OCI-LY3 (cell line): ENCODE data around the gene SSX2IP.

Source experiments
- H2AFZ ChIP-seq: fragments of 200-600, 300-600 bp; shearing (Covaris generic); 2 replicates; pipeline ENCODE4 v1.6.0; 2014; ENCODE audit warnings: antibody characterized with exemption, low read depth, low read length
- H3K27ac ChIP-seq: fragments of 200-600, 300-600 bp; sonication (generic); 2 replicates; pipeline ENCODE4 v1.5.1; 2014; ENCODE audit warnings: mild to moderate bottlenecking, low read length, moderate library complexity, mixed read lengths
- H3K27me3 ChIP-seq: fragments of 200-600, 300-600 bp; sonication (generic); 2 replicates; pipeline ENCODE4 v1.6.1; 2014; ENCODE audit warnings: low read depth, low read length, mixed read lengths
- H3K36me3 ChIP-seq: fragments of 200-600, 300-600 bp; sonication (generic); replicated peaks from 2 replicates; pipeline ENCODE3; 2014; ENCODE audit warnings: low read depth, low read length, mixed read lengths
- H3K4me1 ChIP-seq: fragments of 300-600, 200-600 bp; sonication (generic); 2 replicates; pipeline ENCODE4 v1.6.1; 2014; ENCODE audit warnings: low read length, mixed read lengths
- H3K4me2 ChIP-seq: fragments of 200-600, 300-600 bp; sonication (generic); 2 replicates; pipeline ENCODE4 v1.6.1; 2014; ENCODE audit warnings: low read length, mixed read lengths
- H3K4me3 ChIP-seq: fragments of 300-600, 200-600 bp; sonication (generic); 2 replicates; pipeline ENCODE4 v1.5.1; 2014; ENCODE audit warnings: antibody characterized with exemption, mild to moderate bottlenecking, low read length, moderate library complexity
- H3K79me2 ChIP-seq: fragments of 300-600, 200-600 bp; shearing (Covaris generic); 2 replicates; pipeline ENCODE4 v1.6.1; 2014; ENCODE audit warnings: mild to moderate bottlenecking, low read length, mixed read lengths
- H3K9ac ChIP-seq: fragments of 300-600, 200-600 bp; shearing (Covaris generic); 2 replicates; pipeline ENCODE4 v1.6.0; 2014; ENCODE audit warnings: mild to moderate bottlenecking, low read length, moderate library complexity
- H3K9me3 ChIP-seq: fragments of 200-600, 300-600 bp; shearing (Covaris generic); 2 replicates; pipeline ENCODE4 v1.6.1; 2014; ENCODE audit warnings: low read length, mixed read lengths; ENCODE audit not compliant: insufficient read depth
- H4K20me1 ChIP-seq: fragments of 200-600, 300-600 bp; sonication (generic); 2 replicates; pipeline ENCODE4 v1.6.1; 2016; ENCODE audit warnings: low read length, mixed read lengths; ENCODE audit not compliant: insufficient read depth
- EZH2phosphoT487 ChIP-seq: fragments of 200-600 bp; shearing (Covaris generic); IDR thresholded peaks from 2 replicates; pipeline ENCODE4 v1.6.1; 2018; ENCODE audit warnings: antibody characterized with exemption, mixed run types, low read depth
- TF ChIP-seq, protein P1 (sequence below): fragments of 200-600, 300-600 bp; sonication (generic); IDR thresholded peaks from 2 replicates; pipeline ENCODE4 v1.5.1; 2014; ENCODE audit warnings: antibody characterized with exemption, low read length, low read depth

SSX2IP gene

DNA sequence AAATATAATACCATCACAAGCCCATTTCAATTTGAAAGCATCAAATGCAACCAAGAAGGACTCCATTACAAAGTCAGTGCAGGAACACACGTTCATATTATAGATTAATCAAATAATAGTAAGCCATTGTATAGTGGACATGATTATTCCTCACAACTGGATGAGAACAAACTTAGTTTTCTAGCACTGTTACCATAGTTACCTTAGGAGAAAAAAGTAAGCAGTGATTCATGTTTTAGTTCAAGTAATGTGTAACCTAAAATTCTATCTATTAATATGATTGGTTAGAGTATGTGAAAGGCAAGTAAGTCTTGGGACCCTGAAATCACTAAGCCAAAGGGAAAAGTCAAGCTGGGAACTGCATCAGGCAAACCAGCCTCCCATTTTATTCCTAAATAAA, 15.2 kb downstream of the SSX2IP start:
- Histone ChIP-seq H2AFZ (no peak overlapping the region), H3K79me2 (no peaks in the 10 kb centered on the region), H3K27me3 (no peaks in the 10 kb centered on the region), H3K4me1 (no peaks in the 10 kb centered on the region), H3K9me3 (no peaks in the 10 kb centered on the region), H4K20me1 (no peaks in the 10 kb centered on the region), H3K9ac (no peak overlapping the region), H3K4me3 (no peak overlapping the region), H3K4me2 (no peak overlapping the region), H3K36me3 (no peaks in the 10 kb centered on the region), H3K27ac (no peak overlapping the region)
- TF ChIP-seq, protein P1, sequence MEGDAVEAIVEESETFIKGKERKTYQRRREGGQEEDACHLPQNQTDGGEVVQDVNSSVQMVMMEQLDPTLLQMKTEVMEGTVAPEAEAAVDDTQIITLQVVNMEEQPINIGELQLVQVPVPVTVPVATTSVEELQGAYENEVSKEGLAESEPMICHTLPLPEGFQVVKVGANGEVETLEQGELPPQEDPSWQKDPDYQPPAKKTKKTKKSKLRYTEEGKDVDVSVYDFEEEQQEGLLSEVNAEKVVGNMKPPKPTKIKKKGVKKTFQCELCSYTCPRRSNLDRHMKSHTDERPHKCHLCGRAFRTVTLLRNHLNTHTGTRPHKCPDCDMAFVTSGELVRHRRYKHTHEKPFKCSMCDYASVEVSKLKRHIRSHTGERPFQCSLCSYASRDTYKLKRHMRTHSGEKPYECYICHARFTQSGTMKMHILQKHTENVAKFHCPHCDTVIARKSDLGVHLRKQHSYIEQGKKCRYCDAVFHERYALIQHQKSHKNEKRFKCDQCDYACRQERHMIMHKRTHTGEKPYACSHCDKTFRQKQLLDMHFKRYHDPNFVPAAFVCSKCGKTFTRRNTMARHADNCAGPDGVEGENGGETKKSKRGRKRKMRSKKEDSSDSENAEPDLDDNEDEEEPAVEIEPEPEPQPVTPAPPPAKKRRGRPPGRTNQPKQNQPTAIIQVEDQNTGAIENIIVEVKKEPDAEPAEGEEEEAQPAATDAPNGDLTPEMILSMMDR = no peak
- TF ChIP-seq EZH2phosphoT487 = no peak

DNA sequence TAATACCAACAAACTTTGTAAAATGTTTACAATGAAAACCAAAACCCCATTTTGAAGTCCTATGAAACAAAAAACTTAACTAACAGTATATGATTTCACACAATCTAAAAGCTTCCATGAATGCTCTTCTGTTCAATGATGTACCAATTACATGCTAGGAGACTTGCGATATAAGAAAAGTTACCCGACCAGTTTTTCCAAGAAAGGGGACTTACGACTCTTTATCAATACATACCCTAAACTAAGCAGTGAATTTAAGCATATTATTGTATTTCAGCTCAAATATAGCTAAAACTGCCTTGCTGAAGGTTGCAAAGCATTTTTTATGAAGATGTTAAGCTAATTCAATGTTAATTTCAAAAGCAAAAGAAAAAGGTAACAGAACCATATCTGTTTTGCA, 15.6 kb downstream of the SSX2IP start:
- no peak overlapping the region for H3K27ac ChIP-seq
- TF ChIP-seq EZH2phosphoT487 = no peak
- TF ChIP-seq, protein P1 = no peak

DNA sequence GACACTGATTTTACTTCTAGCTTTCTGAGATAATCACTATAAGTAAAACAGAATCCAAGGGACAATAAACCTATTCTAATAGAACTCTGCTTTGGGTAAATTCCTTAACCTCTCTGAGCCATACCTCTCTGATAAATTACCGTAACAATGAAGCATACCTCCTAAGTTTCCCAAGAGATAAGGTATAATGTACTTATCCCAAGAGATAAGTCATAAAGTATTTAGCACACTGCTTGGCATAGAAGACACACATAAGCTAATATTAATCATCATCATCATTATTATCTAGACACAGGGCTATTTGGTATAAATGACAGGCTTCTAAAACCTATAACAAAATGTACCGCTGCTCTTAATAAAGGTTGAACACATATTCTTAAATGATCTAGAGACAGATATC, 16.2 kb downstream of the SSX2IP start:
- H3K79me2 ChIP-seq = no peaks in the 10 kb centered on the region
- no peaks in the 10 kb centered on the region for H3K9me3 ChIP-seq
- no peak overlapping the region for H3K27ac ChIP-seq
- H3K4me1 ChIP-seq = no peaks in the 10 kb centered on the region
- H2AFZ ChIP-seq = no peak overlapping the region
- H4K20me1 ChIP-seq = no peaks in the 10 kb centered on the region
- H3K4me3 ChIP-seq = no peak overlapping the region
- H3K27me3 ChIP-seq = no peaks in the 10 kb centered on the region
- H3K9ac ChIP-seq = no peak overlapping the region
- TF ChIP-seq EZH2phosphoT487 = no peak
- TF ChIP-seq, protein P1 = no peak
- no peak overlapping the region for H3K4me2 ChIP-seq
- H3K36me3 ChIP-seq = no peaks in the 10 kb centered on the region

More for the DNA sequence above, 15.6 kb downstream of the SSX2IP start:
- no peaks in the 10 kb centered on the region for H3K79me2 ChIP-seq
- no peaks in the 10 kb centered on the region for H3K4me1 ChIP-seq
- no peaks in the 10 kb centered on the region for H3K27me3 ChIP-seq
- H2AFZ ChIP-seq = no peak overlapping the region
- no peak overlapping the region for H3K4me3 ChIP-seq
- H4K20me1 ChIP-seq = no peaks in the 10 kb centered on the region
- no peak overlapping the region for H3K4me2 ChIP-seq
- H3K36me3 ChIP-seq = no peaks in the 10 kb centered on the region
- no peaks in the 10 kb centered on the region for H3K9me3 ChIP-seq
- H3K9ac ChIP-seq = no peak overlapping the region

DNA sequence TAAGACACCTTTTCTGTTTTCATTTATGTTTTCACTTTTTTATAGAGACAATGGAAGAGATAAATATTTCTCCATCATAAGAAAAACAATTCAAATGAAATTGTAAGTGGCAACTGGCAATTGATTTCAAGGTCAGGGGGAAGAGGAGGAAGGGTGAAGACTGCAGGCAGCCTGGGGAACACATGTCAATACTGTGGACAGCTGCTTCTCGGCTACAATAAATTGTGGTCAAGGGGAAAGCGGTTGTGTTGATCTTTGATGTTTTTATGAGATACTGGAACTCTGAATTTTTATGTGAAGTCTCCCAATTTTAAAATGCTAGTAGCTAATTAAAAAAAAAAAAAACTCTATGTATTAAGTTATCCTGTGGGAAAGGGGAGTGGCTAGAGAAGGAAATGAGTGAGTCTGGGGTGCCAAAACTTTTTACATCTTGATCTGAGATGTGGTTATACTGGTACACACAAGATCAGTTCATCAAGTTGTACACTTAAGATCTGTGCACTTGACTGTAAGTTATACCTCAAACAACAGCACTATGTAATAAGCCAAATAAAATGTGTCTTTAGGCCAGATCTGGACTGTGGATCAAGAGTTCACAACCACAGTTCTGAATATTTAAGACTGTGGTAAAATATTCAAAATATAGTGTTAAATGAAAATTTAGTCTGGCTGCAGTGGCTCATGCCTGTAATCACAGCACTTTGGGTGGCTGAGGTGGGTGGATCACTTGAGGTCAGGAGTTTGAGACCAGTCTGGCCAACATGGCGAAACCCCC, 18.0 kb downstream of the SSX2IP start:
- H3K9ac ChIP-seq = no peak overlapping the region
- H3K4me1 ChIP-seq = no peaks in the 10 kb centered on the region
- H3K36me3 ChIP-seq = no peaks in the 10 kb centered on the region
- H3K27ac ChIP-seq = no peak overlapping the region
- H3K79me2 ChIP-seq = no peaks in the 10 kb centered on the region
- no peak overlapping the region for H3K4me2 ChIP-seq
- TF ChIP-seq EZH2phosphoT487 = no peak
- TF ChIP-seq, protein P1 = no peak
- no peaks in the 10 kb centered on the region for H3K27me3 ChIP-seq
- H3K4me3 ChIP-seq = no peak overlapping the region
- H4K20me1 ChIP-seq = no peaks in the 10 kb centered on the region
- H2AFZ ChIP-seq = no peak overlapping the region
- H3K9me3 ChIP-seq = no peaks in the 10 kb centered on the region
